Neuron (in vitro differentiated cells): ENCODE measurements around the gene SP5.
"Not testable (repeated sequence)": the region's sequence is repeated elsewhere in the genome, so short reads cannot be mapped to it uniquely, and the experiment has no call there.

ENCODE experiments used
- H2AFZ ChIP-seq: one replicate; pipeline ENCODE4 v1.6.1; 2013; ENCODE audit warnings: low read depth, mild to moderate bottlenecking, inconsistent platforms, low read length, moderate library complexity
- H3K27me3 ChIP-seq: one replicate; pipeline ENCODE4 v1.6.1; 2013; ENCODE audit warnings: low read length; ENCODE audit not compliant: insufficient read depth
- H3K36me3 ChIP-seq: one replicate; pipeline ENCODE4 v1.6.1; 2013; ENCODE audit warnings: low read length; ENCODE audit not compliant: insufficient read depth
- H3K4me1 ChIP-seq: one replicate; pipeline ENCODE4 v1.6.1; 2013; ENCODE audit warnings: low read length; ENCODE audit not compliant: insufficient read depth
- H3K4me3 ChIP-seq: 2 replicates; pipeline ENCODE4 v1.5.1; 2013; ENCODE audit warnings: mild to moderate bottlenecking, low read length, moderate library complexity
- H3K9me3 ChIP-seq: one replicate; pipeline ENCODE4 v1.6.1; 2013; ENCODE audit warnings: low read length

Gene SP5

DNA sequence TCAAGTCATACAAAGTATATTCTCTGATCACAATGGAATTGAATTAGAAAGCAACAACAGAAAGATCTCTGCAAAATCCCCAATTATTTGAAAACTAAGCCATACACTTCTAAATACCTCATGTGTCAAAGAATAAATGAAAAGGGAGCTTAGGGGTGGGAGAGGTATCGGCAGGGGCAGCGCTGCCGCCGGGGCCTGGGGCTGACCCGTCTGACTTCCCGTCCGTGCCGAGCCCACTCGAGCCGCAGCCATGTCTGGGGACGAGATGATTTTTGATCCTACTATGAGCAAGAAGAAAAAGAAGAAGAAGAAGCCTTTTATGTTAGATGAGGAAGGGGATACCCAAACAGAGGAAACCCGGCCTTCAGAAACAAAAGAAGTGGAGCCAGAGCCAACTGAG, 36.4 kb downstream of the SP5 start:
- H3K9me3 ChIP-seq, H3K36me3 ChIP-seq, H3K27me3 ChIP-seq, H3K4me3 ChIP-seq, H2AFZ ChIP-seq, H3K4me1 ChIP-seq: not testable (repeated sequence)

DNA sequence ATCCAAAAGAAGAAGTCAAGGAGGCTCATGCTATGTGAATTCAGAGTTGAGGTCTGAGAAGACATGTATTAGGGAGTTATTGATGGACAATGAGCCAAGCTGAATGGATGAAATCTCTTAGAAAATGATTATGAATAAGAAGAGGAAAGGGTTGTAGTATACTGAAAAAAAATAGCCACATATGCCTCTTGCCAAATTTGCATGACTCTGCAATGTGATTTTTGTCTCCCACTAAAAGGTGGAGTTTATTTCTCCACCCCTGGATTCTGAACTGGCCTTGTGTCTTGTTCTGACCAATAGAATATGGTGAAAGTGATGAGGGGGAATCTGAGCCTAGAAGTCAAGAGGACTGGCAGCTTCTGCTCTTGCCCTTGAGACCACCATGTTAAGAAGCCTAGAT, 46.4 kb downstream of the SP5 start:
- no peak overlapping the region for H2AFZ ChIP-seq
- no peaks in the 10 kb centered on the region for H3K4me1 ChIP-seq
- no peak overlapping the region for H3K4me3 ChIP-seq
- H3K27me3 ChIP-seq = no peaks in the 10 kb centered on the region
- H3K9me3 ChIP-seq = no peaks in the 10 kb centered on the region
- no peaks in the 10 kb centered on the region for H3K36me3 ChIP-seq

DNA sequence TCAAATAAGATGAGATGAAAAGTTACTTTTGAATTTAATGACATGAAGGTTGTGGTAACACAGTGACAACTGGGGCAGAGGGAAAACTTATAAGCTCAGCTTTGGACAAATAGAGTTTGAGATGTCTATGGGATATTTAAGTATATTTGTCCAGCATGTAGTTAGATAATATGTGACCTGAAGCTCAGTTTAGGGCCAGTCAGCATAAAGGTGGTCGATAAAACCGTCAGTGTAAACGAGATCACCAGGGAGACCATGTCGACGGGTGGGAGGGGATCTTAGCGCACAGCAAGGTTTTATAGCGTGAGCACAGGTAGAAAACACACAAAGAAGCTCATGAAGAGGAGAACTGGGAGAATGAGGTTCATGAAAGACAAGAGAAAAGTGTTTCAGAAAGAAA, 47.6 kb downstream of the SP5 start:
- Histone ChIP-seq H3K4me3 (no peak overlapping the region), H3K36me3 (no peaks in the 10 kb centered on the region), H3K9me3 (no peaks in the 10 kb centered on the region), H2AFZ (no peak overlapping the region), H3K4me1 (no peaks in the 10 kb centered on the region), H3K27me3 (no peaks in the 10 kb centered on the region)

DNA sequence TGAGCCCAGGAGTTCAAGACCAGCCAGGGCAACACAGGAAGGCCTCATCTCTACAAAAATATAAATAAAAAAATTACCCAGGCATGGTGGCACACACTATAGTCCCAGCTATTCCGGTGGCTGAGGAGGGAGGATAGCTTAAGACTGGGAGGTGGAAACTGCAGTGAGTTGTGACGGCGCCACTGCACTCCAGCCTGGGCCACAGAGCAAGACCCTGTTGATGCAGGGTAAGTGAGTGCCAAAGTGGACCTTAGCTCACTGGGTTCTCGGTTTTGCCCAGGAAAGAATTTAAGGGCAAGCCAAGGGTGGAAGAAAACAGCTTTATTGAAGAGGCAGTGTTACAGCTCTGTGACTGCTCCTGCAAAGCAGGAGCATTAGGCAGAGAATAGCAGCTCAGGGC, 48.1 kb downstream of the SP5 start:
- Histone ChIP-seq H3K27me3 (no peaks in the 10 kb centered on the region), H3K4me3 (no peak overlapping the region), H3K9me3 (no peaks in the 10 kb centered on the region)

DNA sequence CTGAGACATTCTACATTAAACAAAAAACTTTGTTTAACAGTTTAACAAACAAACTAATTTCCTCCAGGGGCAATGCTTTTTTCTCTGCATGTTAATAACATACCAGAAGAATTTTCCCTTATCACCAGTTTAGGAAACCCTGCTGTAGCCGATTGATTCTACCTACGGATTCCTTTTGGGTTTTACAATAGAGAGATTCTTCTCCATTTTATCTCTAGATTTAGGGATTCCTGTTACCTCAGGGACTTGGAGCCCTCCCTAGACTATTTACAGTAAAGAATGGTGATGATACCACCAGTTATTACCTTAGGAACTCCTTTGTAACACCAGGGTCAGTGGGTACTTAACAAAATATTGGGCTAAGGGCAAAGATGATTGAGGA, 49.7 kb downstream of the SP5 start:
- Histone ChIP-seq H3K36me3 (no peaks in the 10 kb centered on the region), H3K9me3 (no peaks in the 10 kb centered on the region), H3K27me3 (no peaks in the 10 kb centered on the region), H3K4me1 (peaks cover under 1% of the 10 kb centered on the region), H2AFZ (no peak overlapping the region), H3K4me3 (no peak overlapping the region)

More for the DNA sequence above, 48.1 kb downstream of the SP5 start:
- Histone ChIP-seq H3K36me3 (no peaks in the 10 kb centered on the region), H2AFZ (no peak overlapping the region), H3K4me1 (no peaks in the 10 kb centered on the region)

DNA sequence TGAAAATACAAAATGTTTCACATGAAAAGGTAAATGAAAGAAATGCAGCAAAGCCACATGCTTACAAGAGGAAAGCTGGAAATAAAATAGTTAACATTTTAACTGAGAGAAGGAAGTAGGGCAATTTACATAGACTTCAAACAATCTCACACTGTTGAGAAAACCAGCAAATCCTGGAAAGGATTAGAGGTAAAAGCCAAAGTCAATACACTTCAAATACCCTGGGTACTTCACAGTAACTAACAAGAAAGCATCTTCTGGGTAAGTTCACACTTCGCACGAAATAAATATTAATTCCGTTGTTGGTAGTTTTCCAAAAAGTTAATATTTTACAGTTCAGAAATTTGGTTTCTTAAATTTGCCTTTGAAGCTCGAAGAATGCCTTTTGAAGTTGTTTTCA, 51.6 kb downstream of the SP5 start:
- H3K4me3 ChIP-seq = no peak overlapping the region
- H3K27me3 ChIP-seq = peaks cover 8% of the 10 kb centered on the region
- H3K4me1 ChIP-seq = peaks cover 7% of the 10 kb centered on the region
- H3K9me3 ChIP-seq = no peaks in the 10 kb centered on the region
- H2AFZ ChIP-seq = no peak overlapping the region
- H3K36me3 ChIP-seq = no peaks in the 10 kb centered on the region
